ENCODE measurements around the gene POLR2H.

GRCh38 chr3:184389384-184389783 is 27.9 kb downstream of the POLR2H start:
- no peak for TF ChIP-seq EZH2phosphoT487 (IDR thresholded peaks at IDR 0.05; ENCODE audit: borderline replicate concordance, low read depth)
- no peak for TF ChIP-seq CTCF (IDR thresholded peaks at IDR 0.05)
- no peak for TF ChIP-seq JUND (IDR thresholded peaks at IDR 0.05)
- no peak for TF ChIP-seq ELF1 (IDR thresholded peaks at IDR 0.05)

Measured in SK-N-SH (cell line).